Measurements from ENCODE around the gene POLA2.
A peak's percentile ranks its signal among the peaks of the same experiment; 100 is the strongest.

Gene POLA2, protein sequence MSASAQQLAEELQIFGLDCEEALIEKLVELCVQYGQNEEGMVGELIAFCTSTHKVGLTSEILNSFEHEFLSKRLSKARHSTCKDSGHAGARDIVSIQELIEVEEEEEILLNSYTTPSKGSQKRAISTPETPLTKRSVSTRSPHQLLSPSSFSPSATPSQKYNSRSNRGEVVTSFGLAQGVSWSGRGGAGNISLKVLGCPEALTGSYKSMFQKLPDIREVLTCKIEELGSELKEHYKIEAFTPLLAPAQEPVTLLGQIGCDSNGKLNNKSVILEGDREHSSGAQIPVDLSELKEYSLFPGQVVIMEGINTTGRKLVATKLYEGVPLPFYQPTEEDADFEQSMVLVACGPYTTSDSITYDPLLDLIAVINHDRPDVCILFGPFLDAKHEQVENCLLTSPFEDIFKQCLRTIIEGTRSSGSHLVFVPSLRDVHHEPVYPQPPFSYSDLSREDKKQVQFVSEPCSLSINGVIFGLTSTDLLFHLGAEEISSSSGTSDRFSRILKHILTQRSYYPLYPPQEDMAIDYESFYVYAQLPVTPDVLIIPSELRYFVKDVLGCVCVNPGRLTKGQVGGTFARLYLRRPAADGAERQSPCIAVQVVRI

GRCh38 chr11:65261591-65262380, at the start of gene POLA2:
Gene POLA2, plus strand, starts transcription at chr11:65261962. Its CDS starts 331 bp downstream, at chr11:65262293.
- no peaks in the 10 kb centered on the region for H3K27me3 ChIP-seq
- TF ChIP-seq Cebpa-rat (IDR thresholded peaks at IDR 0.05), result no peak

GRCh38 chr11:65212226-65212801, 49.4 kb upstream of the POLA2 start:
- Histone ChIP-seq H3K27me3 (no peaks in the 10 kb centered on the region), H3K4me1 (peaks cover 44 to 72% (median 56%) of the 10 kb centered on the region in 10 experiments), H3K4me2 (peak overlapping the region; percentile 72 to 94 (median 87); a peak in 19 of 22 replicates), H3K27ac (peak overlapping the region in 1 of 11 experiments; percentile 12; a peak in 3 of 22 replicates), H3K9ac (peak overlapping the region in 2 of 11 experiments; percentile 28 to 31; a peak in 2 of 22 replicates), H4K20me1 (peaks cover 0 to 55% (median 0%) of the 10 kb centered on the region in 11 experiments; a peak in 6 of 22 replicates), H3K4me3 (no peak overlapping the region), H3K36me3 (peaks cover 41 to 55% (median 46%) of the 10 kb centered on the region in 11 experiments), H3K9me3 (replicated peaks in 1 of 11) (no peaks in the 10 kb centered on the region)
- no peak for TF ChIP-seq Cebpa-rat (IDR thresholded peaks at IDR 0.05)

More at GRCh38 chr11:65261591-65262380, at the start of gene POLA2:
- Histone ChIP-seq H3K4me1 (peaks cover 24 to 51% (median 40%) of the 10 kb centered on the region in 10 experiments), H3K9me3 (replicated peaks in 1 of 11) (no peaks in the 10 kb centered on the region), H3K4me3 (peak within 1 kb of the TSS; percentile 75 to 91 (median 84)), H3K4me2 (peak within 1 kb of the TSS; percentile 82 to 96 (median 94)), H3K9ac (peak within 1 kb of the TSS; percentile 80 to 96 (median 94)), H3K36me3 (peaks cover 0 to 31% (median 24%) of the 10 kb centered on the region in 11 experiments; a peak in 17 of 22 replicates), H3K27ac (peak within 1 kb of the TSS; percentile 72 to 96 (median 92)), H4K20me1 (peaks cover 0 to 12% (median 0%) of the 10 kb centered on the region in 11 experiments; a peak in 2 of 22 replicates)

- H3K27ac ChIP-seq, result peak overlapping the region in 8 of 11 experiments; percentile 3 to 55 (median 39); a peak in 11 of 22 replicates
Measured at GRCh38 chr11:65213322-65214211, 48.2 kb upstream of the POLA2 start.

DNA sequence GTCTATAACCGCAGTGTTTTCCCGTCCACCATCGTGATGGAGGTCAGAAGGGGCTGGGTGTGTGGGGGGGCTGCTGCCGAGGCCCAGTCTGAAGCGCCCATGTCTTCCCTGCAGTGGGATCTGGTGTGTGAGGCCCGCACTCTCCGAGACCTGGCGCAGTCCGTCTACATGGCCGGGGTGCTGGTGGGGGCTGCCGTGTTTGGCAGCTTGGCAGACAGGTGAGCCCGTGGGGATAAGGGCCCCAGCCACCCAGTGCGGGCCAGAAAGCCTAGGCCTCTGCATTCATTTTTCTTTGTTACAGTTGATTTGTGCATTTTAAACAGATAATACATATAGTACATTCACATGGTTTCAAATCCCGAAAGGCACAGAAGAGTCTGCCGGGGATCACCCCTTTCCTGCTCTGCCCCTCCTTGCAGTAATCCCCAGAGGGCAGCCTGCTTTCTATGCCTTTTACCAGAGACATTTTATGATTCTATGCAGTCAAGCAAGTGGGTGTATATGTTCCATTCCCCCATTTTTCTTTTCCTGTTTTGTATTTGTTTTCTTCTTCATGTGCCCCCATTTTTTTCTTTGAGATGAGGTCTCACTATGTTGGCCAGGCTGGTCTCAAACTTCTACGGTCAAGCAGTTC, 47.4 kb upstream of the POLA2 start:
- H3K27me3 ChIP-seq, result no peaks in the 10 kb centered on the region
- peaks cover 27 to 38% (median 29%) of the 10 kb centered on the region in 11 experiments for H3K36me3 ChIP-seq
- no peaks in the 10 kb centered on the region for H3K9me3 ChIP-seq (replicated peaks in 1 of 11)
- H3K4me1 ChIP-seq, result peaks cover 27 to 56% (median 44%) of the 10 kb centered on the region in 10 experiments
- no peak for TF ChIP-seq Cebpa-rat (IDR thresholded peaks at IDR 0.05)
- peaks cover 0 to 45% (median 0%) of the 10 kb centered on the region in 11 experiments; a peak in 5 of 22 replicates for H4K20me1 ChIP-seq
- H3K9ac ChIP-seq, result peak overlapping the region in 9 of 11 experiments; percentile 10 to 56 (median 55); a peak in 16 of 22 replicates
- H3K4me2 ChIP-seq, result peak overlapping the region; percentile 72 to 94 (median 87)
- peak overlapping the region in 8 of 11 experiments; percentile 3 to 55 (median 39); a peak in 9 of 22 replicates for H3K27ac ChIP-seq
- H3K4me3 ChIP-seq, result peak overlapping the region in 3 of 10 experiments; percentile 15 to 40 (median 22); a peak in 4 of 20 replicates

More at GRCh38 chr11:65213322-65214211, 48.2 kb upstream of the POLA2 start:
- Histone ChIP-seq H4K20me1 (peaks cover 0 to 52% (median 0%) of the 10 kb centered on the region in 11 experiments; a peak in 6 of 22 replicates), H3K36me3 (peaks cover 30 to 44% (median 35%) of the 10 kb centered on the region in 11 experiments), H3K9me3 (replicated peaks in 1 of 11) (no peaks in the 10 kb centered on the region), H3K9ac (peak overlapping the region in 9 of 11 experiments; percentile 10 to 56 (median 55); a peak in 16 of 22 replicates), H3K4me2 (peak overlapping the region; percentile 72 to 94 (median 87)), H3K4me3 (peak overlapping the region in 3 of 10 experiments; percentile 15 to 40 (median 22); a peak in 4 of 20 replicates), H3K4me1 (peaks cover 34 to 64% (median 52%) of the 10 kb centered on the region in 10 experiments), H3K27me3 (no peaks in the 10 kb centered on the region)
- TF ChIP-seq Cebpa-rat (IDR thresholded peaks at IDR 0.05), result no peak

DNA sequence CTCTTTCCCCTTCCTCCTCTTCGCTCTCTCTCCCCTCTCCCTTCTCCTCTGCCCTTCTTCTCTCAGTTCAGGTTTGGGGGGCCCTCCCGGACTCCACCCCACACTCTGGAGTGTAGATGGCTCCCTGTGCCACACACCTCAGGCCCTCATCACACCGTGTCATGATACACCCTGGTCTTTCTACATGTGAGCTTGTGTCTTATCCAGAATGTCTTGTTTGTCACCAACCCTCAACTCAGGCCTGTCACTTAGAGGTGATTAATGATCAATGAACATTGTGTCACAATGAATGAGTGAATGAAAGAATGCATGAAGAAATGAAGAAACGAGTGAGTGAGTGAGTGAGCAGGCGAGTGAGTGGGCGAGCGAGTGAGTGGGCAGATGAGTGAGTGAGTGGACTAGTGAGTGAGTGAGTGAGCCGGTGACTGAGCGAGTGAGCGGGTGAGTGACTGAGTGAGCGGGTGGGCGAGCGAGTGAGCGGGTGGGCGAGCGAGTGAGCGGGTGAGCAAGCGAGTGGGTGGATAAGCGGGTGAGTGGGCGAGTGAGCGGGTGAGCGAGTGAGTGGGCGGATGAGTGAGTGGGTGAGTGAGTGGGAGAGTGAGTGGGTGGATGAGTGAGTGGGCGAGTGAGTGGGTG, 46.2 kb upstream of the POLA2 start:
- peaks cover 27 to 45% (median 38%) of the 10 kb centered on the region in 10 experiments for H3K4me1 ChIP-seq
- peaks cover 15 to 26% (median 17%) of the 10 kb centered on the region in 11 experiments for H3K36me3 ChIP-seq
- TF ChIP-seq Cebpa-rat (IDR thresholded peaks at IDR 0.05), result no peak
- no peak overlapping the region for H3K4me3 ChIP-seq
- no peak overlapping the region for H3K9ac ChIP-seq
- H3K27ac ChIP-seq, result no peak overlapping the region
- H3K27me3 ChIP-seq, result no peaks in the 10 kb centered on the region
- H3K4me2 ChIP-seq, result peak overlapping the region in 3 of 11 experiments; percentile 7 to 91 (median 89); a peak in 1 of 22 replicates
- peaks cover 0 to 37% (median 0%) of the 10 kb centered on the region in 11 experiments; a peak in 5 of 22 replicates for H4K20me1 ChIP-seq
- H3K9me3 ChIP-seq (replicated peaks in 1 of 11), result no peaks in the 10 kb centered on the region

DNA sequence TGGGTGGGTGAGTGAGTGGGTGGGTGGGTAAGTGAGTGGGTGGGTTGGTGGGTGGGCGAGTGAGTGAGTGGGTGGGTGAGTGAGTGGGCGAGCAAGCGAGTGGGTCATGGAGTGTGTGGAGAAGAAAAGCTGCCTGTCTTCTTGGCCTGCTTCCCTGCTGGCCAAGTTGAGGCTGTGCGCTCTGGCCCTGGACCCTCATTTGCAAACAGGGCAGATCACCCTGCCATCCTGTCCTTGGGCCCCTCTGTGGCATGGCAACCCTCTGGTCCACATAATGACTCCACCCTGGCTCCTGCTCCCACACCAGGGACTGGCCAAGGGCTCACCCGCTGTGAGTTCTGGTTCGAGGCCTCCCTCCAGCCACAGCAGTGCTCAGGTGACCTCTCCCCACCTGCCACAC, 44.9 kb upstream of the POLA2 start:
- H3K4me3 ChIP-seq, result no peak overlapping the region
- H3K9ac ChIP-seq, result no peak overlapping the region
- H3K27ac ChIP-seq, result no peak overlapping the region
- no peaks in the 10 kb centered on the region for H3K27me3 ChIP-seq
- no peak overlapping the region for H3K4me2 ChIP-seq
- TF ChIP-seq Cebpa-rat (IDR thresholded peaks at IDR 0.05), result no peak
- no peaks in the 10 kb centered on the region for H3K9me3 ChIP-seq (replicated peaks in 1 of 11)
- H4K20me1 ChIP-seq, result peaks cover 0 to 25% (median 0%) of the 10 kb centered on the region in 11 experiments; a peak in 5 of 22 replicates
- H3K4me1 ChIP-seq, result peaks cover 32 to 40% (median 36%) of the 10 kb centered on the region in 10 experiments
- H3K36me3 ChIP-seq, result peaks cover 2 to 13% (median 4%) of the 10 kb centered on the region in 11 experiments; a peak in 18 of 22 replicates
